HG03039 (cell line): ENCODE measurements around the gene SCAI.
"Not testable (repeated sequence)": the region's sequence is repeated elsewhere in the genome, so short reads cannot be mapped to it uniquely, and the experiment has no call there.

Experiments
- ATAC-seq: cut with Tn5 transposase; IDR thresholded peaks from one replicate; pipeline ENCODE4 v1.9.1; 2021; ENCODE audit warnings: mild to moderate bottlenecking, moderate library complexity; ENCODE audit not compliant: unreplicated experiment

Gene SCAI

DNA sequence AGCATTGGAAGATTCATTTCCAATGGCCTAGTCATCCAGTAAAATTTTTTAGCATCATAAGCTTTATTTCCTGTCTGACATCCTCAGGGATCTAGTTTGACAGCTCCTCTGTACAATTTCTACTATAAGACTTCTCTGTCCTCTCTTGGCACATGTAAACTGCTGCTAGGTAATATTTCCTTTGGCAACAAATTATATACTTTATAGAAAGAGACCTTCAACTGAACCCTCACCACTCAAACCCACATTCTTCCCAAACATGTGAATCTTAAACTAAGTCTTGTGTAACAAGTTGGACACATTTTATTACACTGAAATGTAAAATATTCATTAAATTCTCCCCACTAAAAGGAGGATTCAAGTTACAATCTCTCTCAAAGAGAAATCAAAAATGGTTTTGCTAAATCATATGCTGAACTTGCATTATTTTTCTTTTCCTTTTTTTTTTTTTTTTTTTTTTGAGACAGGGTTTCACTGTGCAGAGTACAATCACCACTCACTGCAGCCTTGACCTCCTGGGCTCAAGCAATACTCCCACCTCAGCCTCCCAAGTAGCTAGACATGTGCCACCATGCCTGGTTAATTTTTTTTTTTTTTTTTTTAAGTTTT, 36.9 kb downstream of the SCAI start:
- no peak for ATAC-seq

DNA sequence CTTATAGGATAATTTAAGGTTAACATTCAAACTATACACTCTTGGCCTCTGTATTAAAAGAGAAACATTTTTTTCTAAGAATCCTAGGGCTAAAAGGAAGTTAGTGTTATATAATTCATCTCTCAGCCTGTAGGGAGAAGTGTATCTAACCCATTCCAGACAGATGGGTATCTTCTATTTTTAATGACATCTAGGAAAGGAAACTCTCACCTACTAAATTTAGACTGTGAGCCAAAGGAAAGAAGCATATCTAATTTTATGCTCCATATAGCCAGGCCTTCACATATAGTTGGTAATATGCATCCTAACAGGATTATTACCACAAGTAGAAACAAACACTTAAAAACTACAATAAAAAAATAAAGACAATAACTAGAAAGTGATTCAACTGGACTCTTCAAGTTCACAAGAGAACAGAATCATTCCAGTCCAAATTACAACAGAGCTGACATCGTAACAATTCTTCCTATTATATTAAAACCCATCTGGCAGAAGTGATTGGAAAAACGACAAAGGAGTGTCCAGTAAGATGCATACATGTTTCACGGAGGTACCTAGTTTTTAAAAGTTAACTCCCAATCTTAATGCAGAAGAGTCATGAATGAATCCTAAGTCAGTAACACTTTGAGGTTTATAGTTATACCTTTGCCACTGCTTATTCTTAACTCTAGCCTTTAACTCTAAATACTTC, 39.4 kb downstream of the SCAI start:
- no peak for ATAC-seq

DNA sequence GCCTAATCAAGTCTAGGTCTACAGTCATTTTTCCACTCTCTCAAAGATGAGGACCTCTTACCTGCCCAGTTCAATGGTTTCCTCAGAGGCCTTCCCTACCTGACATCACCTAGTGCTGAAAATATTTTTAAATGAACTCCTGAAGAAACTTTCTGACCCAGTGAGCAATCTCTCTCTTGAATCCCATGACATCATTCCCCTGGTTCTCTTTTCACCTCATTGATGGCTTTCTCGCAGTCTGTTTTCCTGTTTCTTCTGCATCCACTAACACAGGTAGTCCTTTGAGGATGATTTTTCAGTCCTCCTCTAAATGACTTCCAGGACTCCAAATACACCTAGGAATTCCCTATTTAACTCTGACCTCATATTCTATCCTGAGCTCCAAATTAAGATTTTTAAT, 40.3 kb downstream of the SCAI start:
- ATAC-seq, result no peak

DNA sequence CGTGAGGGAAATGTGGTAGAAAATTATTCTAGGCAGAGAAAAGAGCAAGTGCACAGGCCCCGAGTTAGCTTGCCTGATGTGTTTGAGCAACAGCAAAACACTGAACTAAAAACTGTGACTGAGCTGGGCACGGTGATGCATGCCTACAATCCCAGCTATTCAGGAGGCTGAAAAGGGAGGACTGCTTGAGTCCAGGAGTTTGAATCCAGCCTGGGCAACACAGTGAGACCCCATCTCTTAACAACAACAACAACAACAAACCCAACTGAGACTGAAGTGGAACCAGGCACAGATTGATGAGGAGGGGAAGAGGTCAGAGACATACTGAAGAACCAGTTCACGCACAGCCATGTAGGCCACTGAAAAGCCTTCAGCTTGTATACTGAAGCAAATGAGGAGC, 42.5 kb downstream of the SCAI start:
- no peak for ATAC-seq

DNA sequence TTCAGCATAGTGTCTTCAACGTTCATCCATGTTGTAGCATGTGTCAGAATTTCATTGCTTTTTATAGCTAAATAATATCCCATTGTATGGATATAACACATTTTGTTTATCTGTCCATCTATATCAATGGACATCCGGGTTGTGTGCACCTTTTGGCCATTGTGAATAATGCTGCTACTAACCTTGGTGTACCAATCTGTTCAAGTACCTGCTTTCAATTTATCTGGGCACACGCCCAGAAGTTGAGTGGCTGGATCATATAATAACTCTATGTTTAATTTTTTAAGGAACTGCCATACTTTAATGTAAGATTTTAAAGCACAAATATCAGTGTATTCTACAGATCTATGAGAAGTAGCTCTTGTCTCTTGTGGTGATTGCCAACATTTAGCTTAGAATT, 43.5 kb downstream of the SCAI start:
- no peak for ATAC-seq

DNA sequence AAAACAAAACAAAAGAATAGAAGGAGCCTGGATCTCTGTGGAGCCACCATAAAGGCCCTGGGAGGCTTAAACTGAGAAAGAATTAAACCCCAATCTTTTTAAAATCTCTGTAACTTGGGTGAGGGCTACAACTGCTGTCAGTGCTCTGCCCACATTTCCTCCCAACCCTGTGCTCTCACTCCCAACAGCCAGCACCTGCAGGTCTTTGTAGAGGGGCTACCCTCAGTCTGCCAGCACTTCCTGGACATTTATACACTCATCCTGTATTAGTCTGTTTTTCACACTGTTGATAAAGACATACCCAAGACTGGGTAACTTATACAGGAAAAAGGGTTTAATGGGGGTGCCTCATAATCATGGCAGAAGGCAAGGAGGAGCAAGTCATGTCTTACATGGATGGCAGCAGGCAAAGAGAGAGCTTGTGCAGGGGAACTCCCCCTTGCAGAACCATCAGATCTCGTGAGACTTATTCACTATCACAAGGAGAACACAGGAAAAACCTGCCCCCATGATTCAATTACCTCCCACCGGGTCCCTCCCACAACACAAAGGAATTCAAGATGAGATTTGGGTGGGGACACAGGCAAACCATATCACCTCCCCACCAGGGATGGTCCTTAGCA, 47.4 kb downstream of the SCAI start:
- no peak for ATAC-seq

DNA sequence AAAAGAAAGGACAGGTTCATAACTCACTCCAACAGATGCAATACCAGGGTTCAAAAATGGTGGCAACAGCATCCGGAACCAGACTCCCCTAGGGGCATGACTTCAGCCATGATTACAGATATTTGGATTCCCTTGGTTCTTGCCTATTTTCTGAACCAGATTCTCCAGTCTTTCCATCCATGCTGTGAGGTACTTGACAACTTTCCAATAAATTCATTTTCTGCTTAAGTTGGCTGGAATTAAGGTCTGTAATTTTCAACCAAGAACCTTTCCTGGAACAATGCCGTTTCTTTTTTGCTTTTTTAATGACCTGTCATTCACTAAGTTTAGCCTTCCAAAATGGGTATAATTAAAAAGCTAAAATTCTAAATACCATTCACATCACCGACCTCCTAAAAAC, 52.2 kb downstream of the SCAI start:
- ATAC-seq, result no peak

DNA sequence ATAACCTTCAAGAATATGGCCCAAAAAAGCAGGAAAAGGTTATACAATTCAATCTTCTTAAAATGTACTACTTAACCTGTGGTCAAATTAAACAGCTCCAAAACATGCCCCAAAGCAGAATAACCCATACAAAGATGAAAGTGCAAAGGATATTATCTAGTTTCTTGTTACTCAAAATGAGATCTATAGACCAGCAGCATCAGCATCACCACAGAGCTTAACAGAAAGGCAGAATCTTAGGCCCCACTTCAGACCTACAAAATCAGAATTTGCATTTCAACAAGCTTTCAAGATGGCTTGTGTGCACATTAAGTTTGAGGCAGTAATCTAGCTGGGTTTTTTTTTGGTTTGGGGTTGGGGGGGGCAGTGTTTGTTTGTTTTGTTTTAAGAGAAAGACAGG, 54.0 kb downstream of the SCAI start:
- ATAC-seq, result no peak

DNA sequence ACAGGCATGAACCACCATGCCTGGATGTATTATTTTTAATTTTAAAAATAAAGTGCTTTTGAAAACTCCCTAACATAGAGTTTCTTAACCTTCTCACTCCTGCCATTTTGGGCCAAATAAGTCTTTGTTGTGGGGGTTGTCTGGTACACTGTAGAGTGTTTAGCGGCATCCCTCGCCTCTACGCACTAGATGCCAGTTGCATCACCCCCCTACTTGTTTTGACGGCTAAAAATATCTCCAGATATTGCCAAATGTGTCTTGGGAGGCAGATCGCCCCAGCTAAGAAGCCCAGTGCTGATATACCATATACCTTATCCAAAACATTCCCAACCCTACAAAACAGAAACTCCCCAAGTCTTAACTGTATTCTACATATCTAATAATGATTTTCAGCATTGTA, 54.6 kb downstream of the SCAI start:
- ATAC-seq, result no peak

DNA sequence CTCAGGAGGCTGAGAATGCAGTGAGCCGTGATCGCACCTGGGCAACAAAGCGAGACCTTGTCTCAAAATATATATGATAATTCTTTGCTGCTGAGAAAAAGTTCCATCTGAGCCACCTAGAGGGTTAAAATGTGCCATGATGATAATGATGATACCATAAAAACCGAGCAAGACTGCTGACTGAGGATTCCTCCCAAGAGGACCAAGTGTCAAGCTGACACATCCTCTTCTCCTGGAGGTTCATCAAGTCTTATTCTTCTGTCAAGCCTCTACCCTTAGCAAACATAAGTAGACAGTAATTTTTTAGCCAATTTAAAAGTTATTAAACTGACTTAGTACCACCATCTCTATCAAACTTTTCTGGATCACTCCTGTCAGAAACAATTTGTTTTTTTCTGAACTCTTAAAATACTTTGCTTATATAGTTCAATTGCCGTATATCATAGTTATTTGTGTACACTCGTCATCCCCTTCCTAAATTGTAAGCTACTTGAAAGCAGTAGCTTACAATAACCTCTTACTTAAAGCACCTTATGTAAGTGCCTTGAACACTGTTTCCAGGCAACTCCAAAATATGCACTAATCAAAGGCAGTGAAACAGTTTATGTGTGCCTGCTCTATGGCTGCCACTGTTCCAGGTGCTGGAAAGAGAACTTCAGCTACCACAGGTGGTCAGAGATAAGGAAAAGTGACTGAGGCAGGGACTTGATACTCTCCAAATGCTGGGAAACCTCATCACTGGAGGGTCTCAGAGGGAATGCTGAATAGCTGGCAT, 57.4 kb downstream of the SCAI start:
- no peak for ATAC-seq

DNA sequence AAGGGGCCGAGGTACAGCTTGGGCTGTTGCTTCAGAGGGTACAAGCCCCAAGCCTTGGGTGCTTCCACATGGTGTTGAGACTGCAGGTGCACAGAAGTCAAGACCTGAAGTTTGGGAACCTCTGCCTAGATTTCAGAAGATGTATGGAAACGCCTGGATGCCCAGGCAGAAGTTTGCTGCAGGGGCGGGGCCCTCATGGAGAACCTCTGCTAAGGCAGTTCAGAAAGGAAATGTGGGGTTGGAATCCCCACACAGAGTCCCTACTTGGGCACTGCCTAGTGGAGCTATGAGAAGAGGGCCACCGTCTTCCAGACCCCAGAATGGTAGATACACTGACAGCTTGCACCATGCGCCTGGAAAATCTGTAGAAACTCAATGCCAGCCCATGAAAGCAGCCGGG, 61.1 kb downstream of the SCAI start:
- not testable (repeated sequence) for ATAC-seq

DNA sequence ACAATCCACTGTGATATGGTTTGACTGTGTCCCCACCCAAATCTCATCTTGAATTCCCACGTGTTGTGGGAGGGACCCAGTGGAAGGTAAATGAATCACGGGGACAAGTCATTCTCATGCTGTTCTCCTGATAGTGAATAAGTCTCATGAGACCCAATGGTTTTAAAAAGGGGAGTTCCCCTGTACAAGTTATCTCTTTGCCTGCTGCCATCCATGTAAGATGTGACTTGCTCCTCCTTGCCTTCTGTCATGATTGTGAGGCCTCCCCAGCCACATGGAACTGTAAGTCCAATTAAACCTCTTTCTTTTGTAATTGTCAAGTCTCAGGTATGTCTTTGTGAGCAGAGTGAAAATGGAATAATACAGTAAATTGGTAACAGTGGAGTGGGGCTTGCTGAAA, 62.5 kb downstream of the SCAI start:
- not testable (repeated sequence) for ATAC-seq

DNA sequence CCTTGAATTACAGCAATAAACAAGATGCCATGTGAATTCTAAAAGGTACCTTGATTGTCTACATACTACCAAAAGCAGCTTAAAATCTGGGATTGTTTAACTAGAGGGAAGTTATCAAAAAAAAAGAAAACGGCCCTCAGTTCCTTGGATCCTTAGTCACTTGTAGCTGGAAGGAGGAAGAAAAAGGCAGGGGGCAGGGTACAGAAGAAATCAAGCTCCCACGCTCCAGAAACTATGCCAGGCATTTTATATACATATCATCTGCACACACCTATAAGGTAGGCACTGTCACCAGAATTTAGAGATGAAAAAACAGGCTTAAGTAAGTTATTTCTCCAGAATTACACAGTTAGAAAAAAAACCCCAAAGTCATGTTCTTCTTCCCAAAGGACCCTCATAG, 63.4 kb downstream of the SCAI start:
- no peak for ATAC-seq

DNA sequence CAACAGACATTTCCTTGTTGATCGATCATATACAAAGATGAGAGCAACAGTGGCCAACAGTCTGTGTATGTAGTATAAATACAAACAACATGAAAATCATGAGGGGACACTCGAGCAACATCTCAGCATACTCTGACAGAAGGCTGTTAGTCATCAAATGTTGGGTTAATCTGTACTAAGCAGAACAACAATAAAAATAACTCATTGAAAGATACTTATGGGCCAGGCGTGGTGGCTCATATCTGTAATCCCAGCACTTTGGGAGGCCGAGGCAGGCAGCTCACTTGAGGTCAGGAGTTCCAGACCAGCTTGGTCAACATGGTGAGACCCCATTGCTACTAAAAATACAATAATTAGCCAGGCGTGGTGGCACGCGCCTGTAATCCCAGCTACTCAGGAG, 67.3 kb downstream of the SCAI start:
- no peak for ATAC-seq

DNA sequence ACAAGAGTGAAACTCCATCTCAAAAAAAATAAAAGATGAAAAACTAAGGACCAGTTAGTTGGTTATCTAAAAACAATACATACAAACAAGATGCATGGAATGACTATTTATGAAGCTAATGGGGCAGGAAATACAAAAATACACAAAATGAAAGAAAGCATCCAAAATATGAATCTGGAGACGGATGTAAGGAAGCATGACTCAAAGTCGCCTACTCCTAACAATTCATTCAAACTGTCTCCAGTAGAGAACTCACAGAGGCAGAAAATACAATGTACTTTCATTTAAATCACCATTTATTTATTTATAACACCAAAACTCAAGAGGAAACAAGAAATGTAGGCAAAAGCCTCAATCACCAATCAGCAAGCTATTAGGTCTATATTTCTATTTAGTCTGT, 68.4 kb downstream of the SCAI start:
- no peak for ATAC-seq

DNA sequence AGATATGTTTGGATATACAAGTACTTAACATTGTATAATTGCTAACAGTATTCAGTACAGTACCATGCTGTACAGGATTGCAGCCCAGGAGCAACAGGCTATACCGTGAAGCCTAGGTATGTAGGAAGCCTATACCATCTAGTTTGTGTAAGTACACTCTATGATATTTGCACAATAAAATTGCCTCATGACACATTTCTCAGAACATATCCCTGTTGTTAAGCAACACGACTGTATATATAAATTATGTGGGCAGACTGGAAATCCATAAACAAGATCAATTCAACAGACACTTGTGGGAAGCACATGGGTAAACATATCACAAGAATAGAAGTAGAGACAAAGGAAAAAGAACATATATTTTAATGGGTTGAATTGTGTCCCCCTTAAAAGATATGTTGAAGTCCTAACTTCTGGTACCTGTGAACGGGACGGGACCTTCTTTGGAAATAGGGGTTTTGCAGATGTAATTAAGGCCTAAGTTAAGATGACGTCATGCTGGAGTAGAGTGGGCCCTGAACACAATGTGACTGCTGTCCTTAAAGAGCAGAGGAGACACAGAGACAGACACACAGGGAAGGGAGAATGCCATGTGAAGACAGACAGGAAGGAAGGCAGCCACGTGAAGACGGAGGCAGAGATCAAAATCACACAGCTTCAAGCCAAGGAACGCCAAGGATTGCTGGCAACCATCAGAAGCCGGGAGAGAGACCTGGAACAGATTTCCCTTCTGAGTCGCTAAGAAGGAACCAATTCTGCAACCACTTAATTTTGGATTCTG, 76.3 kb downstream of the SCAI start:
- ATAC-seq, result no peak

DNA sequence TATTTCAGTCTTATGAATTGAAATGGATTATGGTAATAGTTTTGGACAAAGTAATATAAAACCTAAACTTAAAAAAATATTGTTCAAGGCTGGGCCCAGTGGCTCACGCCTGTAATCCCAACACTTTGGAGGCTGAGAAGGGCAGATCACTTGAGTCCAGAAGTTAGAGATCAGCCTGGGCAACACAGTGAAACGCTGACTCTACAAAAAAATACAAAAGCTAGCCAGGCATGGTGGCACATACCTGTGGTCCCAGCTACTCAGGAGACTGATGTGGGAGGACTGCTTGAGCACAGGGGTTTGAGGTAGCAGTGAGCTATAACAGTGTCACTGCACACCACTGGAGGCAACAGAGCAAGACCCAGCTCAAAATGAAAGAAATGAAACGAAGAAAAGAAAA, 81.9 kb downstream of the SCAI start:
- no peak for ATAC-seq

DNA sequence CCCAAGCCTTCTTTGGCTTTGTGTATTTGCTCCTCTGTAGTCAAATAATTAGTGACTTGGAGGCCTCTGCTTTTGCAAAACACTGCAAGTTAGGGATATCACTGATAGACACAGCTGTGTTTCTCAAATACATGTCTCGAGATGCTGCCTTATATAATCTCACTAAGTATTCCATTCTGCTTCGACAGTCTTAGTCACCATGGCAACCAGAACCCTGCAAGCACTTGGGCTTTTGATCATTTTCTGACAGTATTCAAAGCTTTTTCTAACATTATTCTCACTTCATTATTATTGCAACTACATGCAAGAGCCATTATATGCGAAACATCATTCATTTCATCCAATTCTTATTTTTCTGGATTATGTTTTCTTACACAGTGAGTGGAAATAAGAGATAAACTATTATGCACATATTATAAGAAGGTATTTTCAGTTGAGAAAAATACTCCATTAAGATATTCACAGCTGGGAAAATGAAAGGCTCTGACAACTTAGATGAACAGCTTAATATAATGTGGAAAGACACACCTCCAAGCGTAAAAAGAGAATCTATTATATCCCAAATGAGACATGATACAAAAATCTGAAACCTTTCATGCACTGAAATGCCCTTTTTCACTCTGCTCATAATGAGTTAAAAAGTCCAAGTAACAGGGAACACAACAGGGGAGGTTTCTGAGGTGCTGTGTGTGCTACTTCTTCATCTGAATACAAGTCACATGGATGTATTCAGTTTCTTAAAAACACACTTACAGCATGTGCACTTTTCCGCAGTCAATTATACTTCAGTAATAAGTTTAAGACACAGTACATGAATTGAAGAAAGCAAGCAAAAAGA, 93.9 kb downstream of the SCAI start:
- no peak for ATAC-seq

DNA sequence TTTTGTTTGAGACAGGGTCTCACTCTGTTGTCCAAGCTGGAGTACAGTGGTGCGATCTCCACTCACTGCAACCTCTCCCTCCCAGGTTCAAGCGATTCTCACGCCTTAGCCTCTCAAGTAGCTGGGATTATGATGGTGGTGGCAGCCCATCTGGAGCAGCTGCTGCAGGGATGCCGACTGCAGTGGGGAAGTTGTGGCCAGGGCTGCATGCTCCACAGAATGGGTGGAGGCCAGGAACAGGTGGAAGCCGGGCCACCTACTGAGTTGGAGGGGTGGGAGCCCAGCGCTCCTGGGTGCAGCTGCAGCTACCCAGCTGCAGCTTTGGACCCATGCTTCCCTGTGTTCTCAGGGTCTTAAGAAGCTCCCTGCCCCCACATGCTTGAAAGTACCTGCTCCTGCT, 99.7 kb downstream of the SCAI start:
- no peak for ATAC-seq

DNA sequence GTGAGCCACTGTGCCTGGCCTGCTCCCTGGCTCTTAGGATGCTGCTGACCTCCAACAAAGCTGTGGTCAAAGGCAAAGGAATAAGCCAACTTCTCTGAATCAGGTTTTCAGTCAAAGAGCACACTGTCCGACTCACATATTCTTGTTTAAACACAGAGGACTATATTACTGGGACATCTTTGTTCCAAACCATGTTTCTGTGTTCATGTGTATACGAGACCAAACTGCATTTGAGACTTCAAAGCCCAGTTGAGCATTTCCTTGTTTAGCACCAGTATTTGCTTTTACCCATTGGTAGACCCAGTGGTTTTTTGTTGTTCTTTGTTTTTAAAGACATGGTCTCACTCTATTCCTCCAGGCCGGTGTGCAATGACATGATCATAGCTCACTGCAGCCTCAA, 100.2 kb downstream of the SCAI start:
- ATAC-seq, result no peak
